Raji (cell line): Measurements from ENCODE around the gene SPPL2B.

Source experiments
- POLR2A ChIP-seq: IDR thresholded peaks from 2 replicates; pipeline ENCODE4 v1.6.1; 2011; ENCODE audit warnings: low read depth, low read length, control low read depth; ENCODE audit not compliant: insufficient read depth

Gene SPPL2B

DNA sequence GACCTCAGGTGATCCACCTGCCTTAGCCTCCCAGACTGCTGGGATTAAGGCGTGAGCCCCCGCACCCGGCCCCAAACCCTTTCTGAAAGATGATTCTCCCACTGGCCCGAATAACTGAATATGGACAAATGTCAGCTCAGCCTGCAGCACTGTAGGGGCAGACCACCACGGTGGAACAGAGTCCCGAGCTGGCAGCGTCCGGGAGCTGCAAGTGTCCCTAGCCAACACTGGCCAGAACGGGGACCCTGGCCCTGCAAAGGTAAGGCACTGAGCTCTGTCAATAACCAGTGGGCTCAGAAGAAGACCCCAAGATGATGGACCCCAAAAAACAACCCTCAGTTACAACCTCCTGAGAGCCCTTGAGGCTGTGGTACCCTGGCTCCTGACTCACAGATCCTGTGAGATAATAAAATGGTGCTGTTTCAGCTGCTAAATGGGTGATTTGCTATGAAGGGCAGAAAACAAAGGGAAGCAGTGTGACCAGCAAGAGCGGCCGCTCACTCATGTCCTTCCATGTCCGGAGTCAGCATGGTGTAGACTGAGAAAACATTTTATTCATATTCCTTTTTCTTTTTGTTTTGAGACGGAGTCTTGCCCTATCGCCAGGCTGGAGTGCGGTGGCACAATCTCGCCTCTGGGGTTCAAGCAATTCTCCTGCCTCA, 1.7 kb upstream of the SPPL2B start:
- TF ChIP-seq POLR2A = no peak

GRCh38 chr19:2327773-2328400, 597 bp upstream of the SPPL2B start:
- 0 out of 2 replicates have a peak, but pooled peaks have one; percentile 27 for TF ChIP-seq POLR2A

DNA sequence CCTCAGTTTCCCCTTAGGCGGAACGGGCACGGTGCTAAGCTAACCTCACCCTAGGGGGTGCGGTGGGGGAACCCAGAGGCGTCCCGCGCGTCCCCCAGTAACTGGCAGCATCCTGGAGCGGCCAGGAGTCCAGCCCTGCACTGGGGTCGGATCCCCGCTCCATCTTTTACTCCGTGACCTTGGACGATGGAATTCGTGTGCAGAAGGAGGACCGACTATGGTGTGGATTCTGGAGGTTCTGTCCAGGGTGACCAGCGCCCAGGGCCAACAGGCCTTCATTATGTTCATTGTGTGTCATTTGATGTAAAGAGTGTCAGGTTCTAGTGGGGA, 630 bp downstream of the SPPL2B start:
- no peak for TF ChIP-seq POLR2A

DNA sequence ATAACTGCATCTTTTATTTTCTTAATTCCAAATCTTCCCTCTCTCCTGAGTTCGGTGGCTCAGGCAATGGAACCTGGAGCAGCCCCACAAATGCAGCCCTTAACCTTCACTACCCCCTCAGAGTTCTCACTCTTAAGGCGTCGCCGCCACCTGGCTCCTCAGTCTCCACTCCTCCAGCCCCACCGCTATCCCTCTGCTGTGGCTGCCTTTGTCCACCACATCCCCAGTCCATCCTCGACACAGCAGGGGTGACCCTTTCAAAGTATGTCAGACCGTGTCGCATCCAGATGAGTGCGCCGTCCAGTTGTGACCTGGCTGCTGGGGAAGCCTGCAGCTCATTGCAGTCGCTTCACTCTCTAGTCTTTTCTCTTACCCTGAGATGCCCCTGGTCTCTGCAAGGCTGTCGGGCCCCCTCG, 1.0 kb downstream of the SPPL2B start:
- TF ChIP-seq POLR2A = no peak

GRCh38 chr19:2330255-2330631, 1.8 kb downstream of the SPPL2B start:
- TF ChIP-seq POLR2A = no peak

GRCh38 chr19:2330632-2331284, 2.3 kb downstream of the SPPL2B start:
- TF ChIP-seq POLR2A = no peak

GRCh38 chr19:2331601-2332246, 3.2 kb downstream of the SPPL2B start:
- TF ChIP-seq POLR2A = no peak

DNA sequence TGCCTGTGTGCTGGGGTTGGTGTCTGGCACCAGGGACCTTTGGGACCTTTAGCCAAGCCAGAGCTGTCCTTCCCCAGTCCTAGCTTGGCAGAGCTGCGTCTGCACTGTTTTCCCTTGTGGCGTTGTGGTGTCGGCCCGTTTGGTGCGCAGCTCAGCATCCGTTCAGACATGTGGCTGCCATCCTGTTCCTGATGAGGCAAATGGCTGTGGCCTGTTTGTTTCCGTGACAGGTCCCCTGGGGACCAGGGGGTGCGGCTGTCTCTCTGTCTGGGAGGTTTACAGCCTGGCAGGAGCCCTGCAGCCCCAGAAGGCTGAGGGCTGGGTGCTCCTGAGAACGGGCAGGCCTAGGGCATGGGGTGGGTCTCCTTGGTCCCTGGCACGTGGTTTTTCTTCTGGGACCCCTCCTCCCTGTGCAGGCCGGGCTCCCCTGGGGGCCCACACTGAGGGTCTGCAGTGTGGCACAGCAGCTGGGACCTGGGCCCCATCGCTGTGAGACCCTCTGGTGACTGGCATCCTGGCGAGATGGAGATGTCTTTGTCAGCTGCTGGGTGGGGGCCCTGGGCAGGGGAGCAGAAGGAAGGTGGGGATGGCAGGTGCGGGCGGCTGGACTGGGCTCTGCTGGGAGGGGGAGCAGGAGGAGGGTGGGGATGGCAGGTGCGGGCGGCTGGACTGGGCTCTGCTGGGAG, 4.0 kb downstream of the SPPL2B start:
- peak; percentile 56; the same call in 1 of the 2 replicates for TF ChIP-seq POLR2A

DNA sequence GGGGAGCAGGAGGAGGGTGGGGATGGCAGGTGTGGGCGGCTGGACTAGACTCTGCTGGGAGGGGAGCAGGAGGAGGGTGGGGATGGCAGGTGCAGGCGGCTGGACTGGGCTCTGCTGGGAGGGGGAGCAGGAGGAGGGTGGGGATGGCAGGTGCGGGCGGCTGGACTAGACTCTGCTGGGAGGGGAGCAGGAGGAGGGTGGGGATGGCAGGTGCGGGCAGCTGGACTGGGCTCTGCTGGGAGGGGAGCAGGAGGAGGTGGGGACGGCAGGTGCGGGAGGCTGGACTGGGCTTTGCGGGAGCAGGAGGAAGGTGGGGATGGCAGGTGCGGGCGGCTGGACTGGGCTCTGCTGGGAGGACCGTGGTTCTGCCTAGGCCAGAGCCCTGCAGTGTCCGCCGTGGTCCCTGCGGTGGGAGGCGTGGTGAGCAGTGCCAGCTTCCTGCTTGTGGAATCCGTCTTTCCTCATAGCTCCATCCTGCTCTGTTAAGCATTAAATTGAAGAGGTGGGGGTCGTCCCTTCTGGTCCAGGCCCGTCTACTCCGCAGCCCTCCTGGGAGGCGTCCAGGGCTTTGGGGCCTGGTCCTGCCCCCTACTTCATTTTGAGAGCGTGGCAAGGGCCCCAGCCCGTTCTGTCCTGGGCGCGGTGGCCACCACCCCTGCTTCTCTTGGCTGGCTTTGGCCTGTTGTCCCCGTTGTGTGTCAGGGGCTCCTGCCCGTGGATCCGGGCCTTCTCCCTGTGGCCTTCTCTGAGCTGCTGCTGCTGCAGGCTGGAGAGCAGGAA, 4.7 kb downstream of the SPPL2B start:
- no peak for TF ChIP-seq POLR2A

DNA sequence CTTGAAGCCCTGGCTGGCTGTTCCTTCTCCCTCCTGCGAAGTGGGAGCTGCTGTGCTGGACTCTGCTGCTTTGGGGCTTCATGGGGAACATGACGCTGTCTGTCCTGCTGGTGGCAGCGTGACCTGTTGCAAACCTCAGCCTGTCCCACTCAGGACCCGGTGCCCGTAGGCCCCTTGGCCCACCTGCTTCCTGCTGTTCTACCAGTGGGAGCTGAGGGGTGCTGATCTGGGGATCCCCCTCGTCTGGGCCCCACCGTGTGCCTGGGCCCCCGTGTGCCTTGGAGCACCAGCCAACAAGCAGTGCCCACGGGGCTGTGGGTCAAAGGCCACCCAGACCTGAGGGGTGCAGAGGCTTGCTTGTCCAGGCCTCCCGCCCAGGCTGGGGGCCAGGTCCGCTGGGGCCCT, 5.3 kb downstream of the SPPL2B start:
- TF ChIP-seq POLR2A = no peak

DNA sequence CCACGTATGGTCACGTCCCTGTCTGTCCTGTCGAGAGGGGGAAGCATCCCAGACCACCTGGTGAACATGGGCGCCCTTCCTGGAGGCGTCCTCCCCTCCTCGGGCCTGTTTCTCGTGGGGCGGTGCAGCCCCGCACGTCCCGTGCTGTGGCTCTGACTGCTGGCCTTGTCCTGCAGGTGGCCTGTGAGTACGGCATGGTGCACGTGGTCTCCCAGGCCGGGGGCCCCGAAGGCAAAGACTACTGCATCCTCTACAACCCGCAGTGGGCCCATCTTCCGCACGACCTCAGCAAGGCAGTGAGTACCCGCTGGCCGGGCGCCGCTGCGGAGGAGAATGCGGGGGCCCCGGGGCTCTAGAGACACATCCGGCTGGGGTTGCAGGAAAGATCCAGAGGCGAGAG, 5.9 kb downstream of the SPPL2B start:
- TF ChIP-seq POLR2A = no peak

- TF ChIP-seq POLR2A = no peak
Measured at GRCh38 chr19:2334986-2335846, 6.7 kb downstream of the SPPL2B start.

GRCh38 chr19:2335848-2336247, 7.4 kb downstream of the SPPL2B start:
- no peak for TF ChIP-seq POLR2A
